AG04450 (cell line): ENCODE measurements around the gene AURKA. TPM values are rescaled to one million over a fixed set of nuclear protein-coding genes. Genes with fewer than 3 reads are reported as not detected.

ENCODE experiments used
- CTCF ChIA-PET: fragments of 300-600, 350-600 bp; formaldehyde crosslinking; extraction: SDS; loops from one replicate; lab custom pipeline; 2022; ENCODE audit warnings: antibody characterized with exemption, inconsistent platforms; lab: Charles Lee
- POLR2A ChIA-PET: fragments of 350-600 bp; formaldehyde crosslinking; extraction: SDS; loops from one replicate; lab custom pipeline; 2021; ENCODE audit warnings: antibody characterized with exemption, inconsistent platforms; lab: Yijun Ruan, JAX
- DNase-seq: peaks from one replicate; pipeline ENCODE4 v3.0.0-alpha.2; 2011; ENCODE audit warnings: low read depth, low spot score
- H3K27ac ChIP-seq: one replicate; pipeline ENCODE4 v1.5.1; 2012; ENCODE audit warnings: low read depth, low read length, control low read depth
- H3K27me3 ChIP-seq: one replicate; pipeline ENCODE4 v1.6.0; 2012; ENCODE audit warnings: low read length; ENCODE audit not compliant: control insufficient read depth, insufficient read depth
- H3K4me3 ChIP-seq: 2 replicates; pipeline ENCODE4 v1.5.1; 2011; ENCODE audit warnings: mild to moderate bottlenecking, low read depth, low read length, control low read depth
- H3K9me3 ChIP-seq: 2 replicates; pipeline ENCODE4 v1.5.1; 2012; ENCODE audit warnings: low read length; ENCODE audit not compliant: control insufficient read depth, insufficient read depth
- CTCF ChIP-seq: IDR thresholded peaks from 2 replicates; pipeline ENCODE4 v1.5.1; 2011; ENCODE audit warnings: low read depth, low read length, control low read depth, inconsistent platforms
- polyA plus RNA-seq: library from polyadenylated mRNA; depleted of rRNA; stranded (reverse); fragments of >200 nt; gene quantifications from 2 replicates; pipeline ENCODE4 v1.2.3, GENCODE V29; 2011

AURKA gene
- polyA plus RNA-seq, 1 experiment: 31.0 TPM

GRCh38 chr20:56437196-56437960 lies 45.4 kb upstream of the AURKA start:
- no peaks in the 10 kb centered on the region for H3K27me3 ChIP-seq
- POLR2A ChIA-PET: interaction anchor here (3.1 kb wide), 1 partner anchor 8 kb away, joined by 52 read pairs; no protein-coding TSS in a partner anchor
- H3K9me3 ChIP-seq: no peaks in the 10 kb centered on the region; the same call in 1 of the 2 replicates
- H3K27ac ChIP-seq: peak overlapping the region; percentile 65
- H3K4me3 ChIP-seq: no peak overlapping the region
- no peak for TF ChIP-seq CTCF
- CTCF ChIA-PET: interaction anchor here (0.9 kb wide), 1 partner anchor 15 kb away, joined by 3 read pairs; no protein-coding TSS in a partner anchor
- DNase-seq: no peak

- H3K9me3 ChIP-seq: no peaks in the 10 kb centered on the region; the same call in 1 of the 2 replicates
- no peak for TF ChIP-seq CTCF
- POLR2A ChIA-PET: interaction anchor here (0.7 to 2.5 kb wide), 7 partner anchors 9 to 24 kb away, joined by 3 to 19 read pairs (median 4); partner anchors contain the start of gene CASS4
- peak overlapping the region; percentile 95 for H3K27ac ChIP-seq
- H3K4me3 ChIP-seq: no peak overlapping the region
- DNase-seq: peak; percentile 81
- CTCF ChIA-PET: no interaction called here
- H3K27me3 ChIP-seq: no peaks in the 10 kb centered on the region
Observed at GRCh38 chr20:56433880-56434255, 41.9 kb upstream of the AURKA start.

- POLR2A ChIA-PET: interaction anchor here (0.7 to 2.5 kb wide), 6 partner anchors 8 to 24 kb away, joined by 3 to 19 read pairs (median 4); partner anchors contain the start of gene CASS4
Observed at GRCh38 chr20:56433221-56433879, 41.3 kb upstream of the AURKA start.

GRCh38 chr20:56431471-56431870 lies 39.5 kb upstream of the AURKA start:
- CTCF ChIA-PET: no interaction called here
- Histone ChIP-seq H3K9me3 (no peaks in the 10 kb centered on the region), H3K4me3 (no peak overlapping the region), H3K27ac (no peak overlapping the region), H3K27me3 (no peaks in the 10 kb centered on the region)
- DNase-seq: no peak
- POLR2A ChIA-PET: interaction anchor here (1.4 to 4.6 kb wide), 2 partner anchors 8 to 22 kb away, joined by 6 to 52 read pairs; no protein-coding TSS in a partner anchor
- TF ChIP-seq CTCF: no peak

More at GRCh38 chr20:56433221-56433879, 41.3 kb upstream of the AURKA start:
- DNase-seq: no peak
- TF ChIP-seq CTCF: no peak
- Histone ChIP-seq H3K27ac (peak overlapping the region; percentile 95), H3K27me3 (no peaks in the 10 kb centered on the region), H3K9me3 (no peaks in the 10 kb centered on the region; the same call in 1 of the 2 replicates), H3K4me3 (no peak overlapping the region)
- CTCF ChIA-PET: interaction anchor here (0.5 to 0.9 kb wide), 2 partner anchors 12 to 17 kb away, joined by 3 read pairs; no protein-coding TSS in a partner anchor
